ENCODE results near the gene PTTG1IP.

PTTG1IP gene

DNA sequence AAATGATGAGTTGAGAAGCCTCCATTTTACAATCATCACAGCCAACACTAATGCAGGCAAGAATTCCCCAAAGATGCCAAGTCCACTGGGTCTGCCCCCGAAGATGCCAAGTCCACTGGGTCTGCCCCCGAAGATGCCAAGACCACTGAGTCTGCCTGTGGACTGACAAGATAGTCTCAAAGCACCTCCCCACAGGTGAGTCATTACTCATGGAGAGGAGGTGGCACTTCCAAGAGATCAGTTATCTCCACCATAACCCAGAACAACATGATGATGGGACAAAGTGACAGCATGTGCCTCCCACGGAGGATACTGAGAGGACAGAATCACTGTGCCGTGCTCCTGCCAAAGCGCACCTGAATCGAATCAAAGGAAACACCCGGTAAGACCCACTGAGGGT, 4.8 kb downstream of the PTTG1IP start:
- TF ChIP-seq, protein P1, sequence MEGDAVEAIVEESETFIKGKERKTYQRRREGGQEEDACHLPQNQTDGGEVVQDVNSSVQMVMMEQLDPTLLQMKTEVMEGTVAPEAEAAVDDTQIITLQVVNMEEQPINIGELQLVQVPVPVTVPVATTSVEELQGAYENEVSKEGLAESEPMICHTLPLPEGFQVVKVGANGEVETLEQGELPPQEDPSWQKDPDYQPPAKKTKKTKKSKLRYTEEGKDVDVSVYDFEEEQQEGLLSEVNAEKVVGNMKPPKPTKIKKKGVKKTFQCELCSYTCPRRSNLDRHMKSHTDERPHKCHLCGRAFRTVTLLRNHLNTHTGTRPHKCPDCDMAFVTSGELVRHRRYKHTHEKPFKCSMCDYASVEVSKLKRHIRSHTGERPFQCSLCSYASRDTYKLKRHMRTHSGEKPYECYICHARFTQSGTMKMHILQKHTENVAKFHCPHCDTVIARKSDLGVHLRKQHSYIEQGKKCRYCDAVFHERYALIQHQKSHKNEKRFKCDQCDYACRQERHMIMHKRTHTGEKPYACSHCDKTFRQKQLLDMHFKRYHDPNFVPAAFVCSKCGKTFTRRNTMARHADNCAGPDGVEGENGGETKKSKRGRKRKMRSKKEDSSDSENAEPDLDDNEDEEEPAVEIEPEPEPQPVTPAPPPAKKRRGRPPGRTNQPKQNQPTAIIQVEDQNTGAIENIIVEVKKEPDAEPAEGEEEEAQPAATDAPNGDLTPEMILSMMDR (conservative IDR thresholded peaks at IDR 0.05; ENCODE audit: control insufficient read depth, insufficient read depth, low read depth, low read length) = no peak
- DNase-seq (ENCODE audit: low read depth) = no peak
- H3K4me3 ChIP-seq (ENCODE audit: control insufficient read depth, low read depth, low read length) = no peak overlapping the region

DNA sequence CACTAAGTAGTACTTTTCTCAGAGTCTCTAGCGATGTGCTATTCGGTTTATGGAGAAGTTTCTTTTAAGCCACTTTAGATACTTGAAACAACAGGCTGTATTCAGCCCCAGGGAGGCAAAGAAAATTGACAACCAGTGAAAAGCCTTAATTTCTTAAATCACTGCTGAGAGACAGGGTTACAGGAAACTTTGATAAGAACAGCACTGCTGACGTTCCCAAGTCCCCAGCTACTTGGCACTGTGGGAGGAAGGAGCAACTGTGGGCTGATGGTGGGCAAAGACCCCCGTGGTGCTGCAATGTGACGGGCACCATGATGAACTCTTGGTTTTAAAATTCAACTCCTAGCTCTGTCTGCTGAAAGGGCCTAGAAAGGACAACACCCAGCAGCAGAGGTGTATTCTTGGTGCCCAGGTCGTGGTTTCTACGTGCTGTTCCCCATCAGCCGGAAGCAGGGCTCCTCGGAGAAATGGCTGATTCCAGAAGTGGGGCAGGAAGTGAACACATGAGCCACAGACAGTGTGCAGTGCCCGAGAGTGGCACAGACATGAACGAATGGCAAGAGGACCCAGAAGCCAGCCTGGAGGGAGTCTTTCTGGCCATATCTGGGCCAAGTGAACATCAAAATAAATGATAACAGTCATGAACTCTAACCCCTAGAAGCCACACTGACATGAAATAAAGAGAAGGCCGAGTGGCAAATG, 5.3 kb downstream of the PTTG1IP start:
- no peak for DNase-seq (ENCODE audit: low read depth)
- TF ChIP-seq, protein P1 (conservative IDR thresholded peaks at IDR 0.05; ENCODE audit: control insufficient read depth, insufficient read depth, low read depth, low read length) = no peak
- H3K4me3 ChIP-seq (ENCODE audit: control insufficient read depth, low read depth, low read length) = no peak overlapping the region

DNA sequence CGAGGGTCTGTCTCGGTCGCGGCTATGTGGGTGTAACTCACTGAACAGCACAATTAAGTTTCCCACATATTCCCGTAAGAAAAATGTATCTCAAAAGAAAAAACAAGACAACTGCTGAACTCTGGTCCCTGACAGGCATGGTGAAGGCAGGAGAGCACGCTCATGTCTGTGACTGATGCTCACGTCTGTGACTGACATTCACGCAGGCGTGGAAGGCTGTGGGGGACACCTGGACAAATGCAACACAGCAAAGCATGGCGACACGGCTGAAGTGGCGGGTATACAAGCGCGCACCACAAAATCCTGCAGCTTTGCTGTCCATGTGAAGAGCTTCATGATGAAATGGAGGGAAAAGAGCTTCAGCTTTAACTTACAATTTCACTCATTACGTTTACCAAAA, 6.0 kb downstream of the PTTG1IP start:
- no peak for DNase-seq (ENCODE audit: low read depth)
- TF ChIP-seq, protein P1 (conservative IDR thresholded peaks at IDR 0.05; ENCODE audit: control insufficient read depth, insufficient read depth, low read depth, low read length) = no peak
- H3K4me3 ChIP-seq (ENCODE audit: control insufficient read depth, low read depth, low read length) = no peak overlapping the region

DNA sequence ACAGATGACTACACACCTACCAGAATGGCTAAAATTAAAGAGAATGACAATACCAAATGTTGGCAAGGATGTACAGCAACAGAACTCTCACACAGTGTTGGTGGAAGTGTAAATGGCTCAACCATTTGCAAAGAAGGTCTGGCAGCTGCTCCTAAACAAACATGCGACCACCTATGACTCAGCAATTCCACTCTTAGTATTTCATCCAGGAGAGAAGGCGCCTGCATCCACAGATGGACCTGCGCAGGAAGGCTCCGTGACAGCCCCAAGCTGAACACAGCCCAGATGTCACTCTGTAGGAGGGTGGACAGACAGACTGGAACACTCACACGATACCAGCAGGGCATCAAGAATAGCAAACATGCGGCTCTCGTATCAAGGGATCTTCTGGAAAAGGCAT, 6.7 kb downstream of the PTTG1IP start:
- peak; percentile 76 for DNase-seq (ENCODE audit: low read depth)

DNA sequence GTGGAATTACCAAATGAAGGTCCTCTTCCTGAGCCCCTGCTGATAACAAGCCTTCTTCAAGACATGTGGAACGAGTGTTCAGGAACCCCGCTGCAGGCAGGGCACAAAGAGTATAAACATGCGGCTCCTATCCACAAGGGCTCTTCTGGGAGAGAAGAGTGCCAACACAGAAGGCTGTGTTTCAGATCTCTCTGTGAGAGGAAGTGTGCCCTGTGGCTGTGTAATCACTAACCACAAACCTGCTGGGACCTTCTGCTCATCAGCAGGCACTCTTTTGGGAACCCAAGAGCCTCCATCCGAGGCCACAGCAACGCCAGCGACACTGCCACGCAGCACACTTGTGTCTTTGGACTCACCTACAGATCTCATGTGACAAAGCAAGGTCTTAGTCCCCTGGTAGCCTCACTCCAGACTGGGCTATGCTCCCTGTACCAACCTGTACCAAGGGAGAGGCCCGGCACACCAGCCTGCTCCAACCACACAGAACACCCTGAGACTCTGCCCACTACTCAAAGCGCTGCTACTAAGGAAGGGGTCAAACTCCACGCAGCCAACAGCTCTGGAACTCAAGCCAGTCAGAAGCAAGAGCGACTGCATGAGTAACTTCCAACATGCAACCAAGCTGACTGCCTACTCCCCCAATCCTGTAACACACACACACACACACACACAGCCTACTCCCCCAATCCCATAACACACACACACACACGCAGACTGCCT, 7.8 kb downstream of the PTTG1IP start:
- TF ChIP-seq, protein P1 (conservative IDR thresholded peaks at IDR 0.05; ENCODE audit: control insufficient read depth, insufficient read depth, low read depth, low read length) = no peak
- no peak overlapping the region for H3K4me3 ChIP-seq (ENCODE audit: control insufficient read depth, low read depth, low read length)
- peak; percentile 43 for DNase-seq (ENCODE audit: low read depth)

More for the DNA sequence above, 6.7 kb downstream of the PTTG1IP start:
- no peak overlapping the region for H3K4me3 ChIP-seq (ENCODE audit: control insufficient read depth, low read depth, low read length)
- TF ChIP-seq, protein P1 (conservative IDR thresholded peaks at IDR 0.05; ENCODE audit: control insufficient read depth, insufficient read depth, low read depth, low read length) = no peak

DNA sequence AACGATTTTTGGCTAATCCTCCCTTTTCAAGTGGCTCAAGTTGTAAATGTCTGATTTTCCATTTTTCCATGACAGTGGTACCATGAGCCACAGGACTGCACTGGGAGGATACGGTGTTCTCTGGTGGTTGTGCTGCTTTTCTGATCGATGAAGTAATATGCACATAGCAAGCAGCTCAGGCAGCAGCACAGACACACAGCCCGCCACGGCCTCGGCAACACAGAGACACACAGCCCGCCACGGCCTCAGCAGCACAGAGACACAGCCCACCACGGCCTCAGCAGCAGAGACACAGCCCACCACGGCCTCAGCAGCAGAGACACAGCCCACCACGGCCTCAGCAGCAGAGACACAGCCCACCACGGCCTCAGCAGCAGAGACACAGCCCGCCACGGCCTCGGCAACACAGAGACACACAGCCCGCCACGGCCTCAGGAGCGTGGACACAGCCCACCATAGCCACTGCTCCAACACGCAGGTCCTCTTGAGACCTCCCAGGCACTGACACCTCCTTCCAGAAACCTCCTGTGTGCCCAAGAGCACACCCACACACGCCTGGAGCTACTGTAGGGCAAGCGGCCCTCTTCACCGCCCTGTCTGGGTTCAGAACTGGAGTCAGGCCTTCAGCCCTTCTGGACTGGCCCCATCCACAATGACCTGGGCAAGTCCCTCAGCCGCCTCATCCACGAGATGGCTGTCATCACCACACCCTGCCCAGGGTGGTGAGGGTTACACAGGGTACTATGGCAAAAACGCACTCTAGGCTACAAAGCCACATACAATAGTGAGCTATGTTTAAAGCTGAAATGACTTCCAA, 10.4 kb downstream of the PTTG1IP start:
- no peak overlapping the region for H3K4me3 ChIP-seq (ENCODE audit: control insufficient read depth, low read depth, low read length)
- TF ChIP-seq, protein P1 (conservative IDR thresholded peaks at IDR 0.05; ENCODE audit: control insufficient read depth, insufficient read depth, low read depth, low read length) = no peak
- DNase-seq (ENCODE audit: low read depth) = no peak

All from fibroblast of mammary gland (primary cell).